Measurements from ENCODE around the gene NUP50. TPM values are rescaled to one million over a fixed set of nuclear protein-coding genes. Genes with fewer than 3 reads are reported as not detected.
A peak's percentile ranks its signal among the peaks of the same experiment; 100 is the strongest.

Gene NUP50
- total RNA-seq, 1 experiment from 2014 or later, result 128 TPM

DNA sequence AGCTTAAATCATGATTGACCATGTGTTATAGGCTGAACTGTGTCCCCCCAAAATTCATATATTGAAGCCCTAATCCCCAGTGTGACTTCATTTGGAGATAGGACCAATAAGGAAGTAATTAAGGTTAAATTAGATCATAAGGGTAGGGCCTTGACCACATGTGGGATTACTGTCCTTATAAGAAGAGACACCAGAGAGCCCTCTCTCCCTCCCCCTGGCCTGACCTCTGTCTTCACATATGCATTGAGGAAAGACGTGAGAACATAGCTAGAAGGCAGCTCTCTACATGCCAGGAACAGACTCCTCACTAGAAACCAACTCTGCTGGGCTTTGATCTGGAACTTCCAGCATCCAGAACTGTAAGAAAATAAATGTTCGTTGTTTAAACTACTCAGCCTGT, 13.6 kb upstream of the NUP50 start:
- intact Hi-C loops (cut with micrococcal nuclease; ENCODE audit: unreplicated experiment), result no loop called here
- Histone ChIP-seq H3K4me3 (ENCODE audit: low read depth, low read length) (no peak overlapping the region), H3K36me3 (ENCODE audit: control insufficient read depth, insufficient read depth, low read length) (no peaks in the 10 kb centered on the region), H3K27me3 (replicated peaks; ENCODE audit: control insufficient read depth, insufficient read depth, low read length) (no peaks in the 10 kb centered on the region), H3K9me3 (no peaks in the 10 kb centered on the region), H3K4me1 (peaks cover 12% of the 10 kb centered on the region; the same call in 1 of the 2 replicates)
- DNase-seq, result no peak
- TF ChIP-seq, protein P1, sequence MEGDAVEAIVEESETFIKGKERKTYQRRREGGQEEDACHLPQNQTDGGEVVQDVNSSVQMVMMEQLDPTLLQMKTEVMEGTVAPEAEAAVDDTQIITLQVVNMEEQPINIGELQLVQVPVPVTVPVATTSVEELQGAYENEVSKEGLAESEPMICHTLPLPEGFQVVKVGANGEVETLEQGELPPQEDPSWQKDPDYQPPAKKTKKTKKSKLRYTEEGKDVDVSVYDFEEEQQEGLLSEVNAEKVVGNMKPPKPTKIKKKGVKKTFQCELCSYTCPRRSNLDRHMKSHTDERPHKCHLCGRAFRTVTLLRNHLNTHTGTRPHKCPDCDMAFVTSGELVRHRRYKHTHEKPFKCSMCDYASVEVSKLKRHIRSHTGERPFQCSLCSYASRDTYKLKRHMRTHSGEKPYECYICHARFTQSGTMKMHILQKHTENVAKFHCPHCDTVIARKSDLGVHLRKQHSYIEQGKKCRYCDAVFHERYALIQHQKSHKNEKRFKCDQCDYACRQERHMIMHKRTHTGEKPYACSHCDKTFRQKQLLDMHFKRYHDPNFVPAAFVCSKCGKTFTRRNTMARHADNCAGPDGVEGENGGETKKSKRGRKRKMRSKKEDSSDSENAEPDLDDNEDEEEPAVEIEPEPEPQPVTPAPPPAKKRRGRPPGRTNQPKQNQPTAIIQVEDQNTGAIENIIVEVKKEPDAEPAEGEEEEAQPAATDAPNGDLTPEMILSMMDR (IDR thresholded peaks at IDR 0.05; ENCODE audit: insufficient read depth in 1 of 2, low read depth in 1 of 2, low read length in 1 of 2, severe bottlenecking in 1 of 2, unreplicated experiment in 1 of 2), result no peak
- no peaks in the 10 kb centered on the region for H3K9me3 Mint-ChIP-seq (ENCODE audit: unreplicated experiment)
- POLR2A ChIA-PET, result no interaction called here
- no TSS peak for BruUV-seq (replicated peaks)
- no peaks in the 10 kb centered on the region for H3K27me3 Mint-ChIP-seq (ENCODE audit: insufficient read depth, unreplicated experiment)
- CTCF ChIA-PET, result no interaction called here
- H3K27ac Mint-ChIP-seq (ENCODE audit: unreplicated experiment), result no peak overlapping the region
- no peak overlapping the region for H3K4me3 Mint-ChIP-seq (ENCODE audit: unreplicated experiment)
- H3K36me3 Mint-ChIP-seq (ENCODE audit: insufficient read depth, unreplicated experiment), result peaks cover 44% of the 10 kb centered on the region
- H3K4me1 Mint-ChIP-seq (ENCODE audit: low read depth, unreplicated experiment), result peaks cover 22% of the 10 kb centered on the region

DNA sequence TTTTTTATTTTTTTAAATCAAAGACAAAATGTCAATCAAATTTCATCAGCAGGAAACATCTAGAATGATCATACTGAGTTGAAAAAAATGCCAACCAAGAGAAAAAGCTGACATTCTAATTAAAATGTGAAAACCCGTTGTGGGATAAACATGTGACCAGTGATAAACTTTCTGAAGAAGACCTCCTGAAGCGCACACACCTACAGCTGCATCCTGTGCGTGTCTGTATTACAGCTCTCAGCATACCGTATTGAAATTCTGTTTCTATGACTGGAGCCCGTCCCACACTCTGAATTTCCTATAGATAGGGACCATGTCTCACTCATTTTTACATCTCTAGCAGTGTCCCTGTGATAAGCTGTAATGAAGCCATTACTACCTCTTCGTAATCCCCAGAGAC, 12.2 kb upstream of the NUP50 start:
- CTCF ChIA-PET, result no interaction called here
- POLR2A ChIA-PET, result interaction anchor here (0.7 kb wide), 1 partner anchor 111 kb away, joined by 3 read pairs; no protein-coding TSS in a partner anchor

DNA sequence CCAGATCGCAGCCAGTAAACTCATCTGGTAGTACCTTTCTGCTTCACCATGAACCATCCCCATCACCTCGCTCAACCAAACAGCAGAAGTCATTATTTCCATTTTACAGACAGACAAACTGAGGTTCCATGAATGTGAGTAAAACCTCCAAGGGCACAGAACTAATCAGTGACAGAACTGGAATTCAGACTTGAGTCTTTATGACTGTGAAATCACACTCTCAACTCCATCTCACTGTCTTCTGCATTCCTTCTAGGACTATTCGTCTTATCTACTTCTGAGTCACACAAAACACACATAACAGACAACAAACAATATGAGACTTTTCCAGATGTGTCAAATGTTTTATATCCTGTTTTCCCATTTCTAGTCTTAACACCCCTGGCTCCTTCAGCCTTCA, 9.3 kb upstream of the NUP50 start:
- Mint-ChIP-seq H3K9me3 (ENCODE audit: unreplicated experiment) (no peaks in the 10 kb centered on the region), H3K36me3 (ENCODE audit: insufficient read depth, unreplicated experiment) (peaks cover 72% of the 10 kb centered on the region), H3K4me1 (ENCODE audit: low read depth, unreplicated experiment) (peaks cover 33% of the 10 kb centered on the region), H3K27ac (ENCODE audit: unreplicated experiment) (peak overlapping the region; percentile 68), H3K4me3 (ENCODE audit: unreplicated experiment) (no peak overlapping the region), H3K27me3 (ENCODE audit: insufficient read depth, unreplicated experiment) (no peaks in the 10 kb centered on the region)
- Histone ChIP-seq H3K4me3 (ENCODE audit: low read depth, low read length) (no peak overlapping the region), H3K9me3 (no peaks in the 10 kb centered on the region), H3K36me3 (ENCODE audit: control insufficient read depth, insufficient read depth, low read length) (peaks cover 2% of the 10 kb centered on the region), H3K4me1 (peaks cover 42% of the 10 kb centered on the region), H3K27me3 (replicated peaks; ENCODE audit: control insufficient read depth, insufficient read depth, low read length) (no peaks in the 10 kb centered on the region)
- no peak for DNase-seq
- intact Hi-C loops (cut with micrococcal nuclease; ENCODE audit: unreplicated experiment), result no loop called here
- POLR2A ChIA-PET, result no interaction called here
- TF ChIP-seq, protein P1 (IDR thresholded peaks at IDR 0.05; ENCODE audit: insufficient read depth in 1 of 2, low read depth in 1 of 2, low read length in 1 of 2, severe bottlenecking in 1 of 2, unreplicated experiment in 1 of 2), result no peak
- BruUV-seq (replicated peaks), result no TSS peak
- CTCF ChIA-PET, result no interaction called here

More for the DNA sequence above, 12.2 kb upstream of the NUP50 start:
- H3K27ac Mint-ChIP-seq (ENCODE audit: unreplicated experiment), result no peak overlapping the region
- H3K9me3 Mint-ChIP-seq (ENCODE audit: unreplicated experiment), result no peaks in the 10 kb centered on the region
- H3K36me3 ChIP-seq (ENCODE audit: control insufficient read depth, insufficient read depth, low read length), result no peaks in the 10 kb centered on the region
- no peak overlapping the region for H3K4me3 ChIP-seq (ENCODE audit: low read depth, low read length)
- no TSS peak for BruUV-seq (replicated peaks)
- no peaks in the 10 kb centered on the region for H3K9me3 ChIP-seq
- no peak overlapping the region for H3K4me3 Mint-ChIP-seq (ENCODE audit: unreplicated experiment)
- peaks cover 26% of the 10 kb centered on the region for H3K4me1 Mint-ChIP-seq (ENCODE audit: low read depth, unreplicated experiment)
- intact Hi-C loops (cut with micrococcal nuclease; ENCODE audit: unreplicated experiment), result no loop called here
- H3K27me3 ChIP-seq (replicated peaks; ENCODE audit: control insufficient read depth, insufficient read depth, low read length), result no peaks in the 10 kb centered on the region
- no peaks in the 10 kb centered on the region for H3K27me3 Mint-ChIP-seq (ENCODE audit: insufficient read depth, unreplicated experiment)
- peaks cover 19% of the 10 kb centered on the region; the same call in 1 of the 2 replicates for H3K4me1 ChIP-seq
- TF ChIP-seq, protein P1 (IDR thresholded peaks at IDR 0.05; ENCODE audit: insufficient read depth in 1 of 2, low read depth in 1 of 2, low read length in 1 of 2, severe bottlenecking in 1 of 2, unreplicated experiment in 1 of 2), result no peak
- peaks cover 53% of the 10 kb centered on the region for H3K36me3 Mint-ChIP-seq (ENCODE audit: insufficient read depth, unreplicated experiment)
- DNase-seq, result no peak

All from Caco-2 (cell line).